ENCODE results near the gene ABHD11.
A peak's percentile ranks its signal among the peaks of the same experiment; 100 is the strongest.
"Not testable (repeated sequence)": the region's sequence is repeated elsewhere in the genome, so short reads cannot be mapped to it uniquely, and the experiment has no call there.

The ABHD11 gene

DNA sequence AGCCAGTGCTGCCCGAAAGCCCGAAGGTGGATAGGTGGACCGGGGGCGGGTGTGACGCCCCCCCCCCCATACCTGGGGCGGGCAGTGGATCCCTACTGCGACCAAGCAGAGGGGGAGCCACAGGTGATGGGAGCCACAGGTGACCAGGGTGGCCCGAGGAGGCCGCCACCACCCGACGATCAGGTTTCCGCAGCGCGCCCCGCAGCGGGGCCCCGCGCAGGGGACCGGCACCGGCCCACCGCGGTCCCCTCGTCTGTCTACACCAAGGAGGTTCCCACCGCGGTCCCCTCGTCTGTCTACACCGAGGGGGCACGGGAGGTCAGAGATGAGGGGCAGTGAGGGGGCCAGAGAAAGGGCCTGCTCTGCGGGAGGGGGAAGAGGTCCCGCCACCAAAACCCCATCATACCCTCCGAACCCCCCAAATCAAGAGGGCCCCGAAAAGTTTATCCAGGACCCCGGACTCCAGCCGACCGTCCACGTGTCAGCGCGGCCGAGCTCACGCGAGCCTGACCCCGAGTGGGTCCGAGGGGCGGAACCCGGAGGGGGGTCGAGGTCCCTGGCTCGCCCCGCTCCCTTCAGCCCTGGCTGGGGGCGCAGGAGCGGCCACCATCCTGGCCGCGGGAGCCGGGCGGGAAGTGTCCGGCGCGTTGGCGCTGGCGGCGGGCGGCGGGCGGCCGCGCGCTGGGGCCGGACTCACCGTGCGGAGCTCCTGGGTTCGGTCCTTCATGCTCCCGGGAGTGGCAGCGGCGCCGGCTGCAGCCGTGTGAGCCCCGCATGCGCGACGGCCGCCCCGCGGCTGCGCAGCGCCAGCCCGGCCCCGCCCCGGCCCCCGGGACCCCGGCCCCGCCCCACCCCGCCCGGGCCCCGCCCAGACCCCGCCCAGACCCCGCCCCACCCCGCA, 19.4 kb downstream of the ABHD11 start, which contains the start of gene STX1A:
TSS of gene STX1A (minus strand) at position 765 of the 901 bp plus-strand sequence. CDS start at position 727, 38 bp downstream.
- DNase-seq: peak; percentile 78
- no peak within 1 kb of the TSS for H3K27ac Mint-ChIP-seq

DNA sequence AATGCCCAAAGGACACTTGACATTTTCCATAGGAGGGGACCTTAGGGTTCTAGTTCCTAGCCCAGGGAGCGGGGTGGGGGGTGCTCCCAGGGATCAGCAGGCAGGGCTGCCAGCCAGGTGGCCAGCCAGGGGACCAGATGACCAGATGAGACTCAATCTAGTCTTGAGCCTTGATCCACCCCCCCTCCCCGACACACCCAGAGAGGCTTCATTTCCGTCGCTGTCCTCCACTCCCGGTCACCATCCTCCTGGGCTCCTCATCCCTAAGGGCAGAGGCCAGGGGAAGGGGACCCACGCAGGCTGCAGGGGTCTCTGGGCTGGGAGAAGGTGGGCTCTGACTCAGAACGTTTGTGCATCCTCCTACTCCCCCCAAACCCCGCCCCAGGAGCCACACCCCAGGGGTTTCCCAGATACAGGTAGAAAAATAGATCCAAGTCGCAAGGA, 20.1 kb downstream of the ABHD11 start:
- Mint-ChIP-seq H3K36me3 (peaks cover 3% of the 10 kb centered on the region), H3K27me3 (peaks cover 85% of the 10 kb centered on the region), H3K27ac (no peak overlapping the region), H3K4me1 (peaks cover 33% of the 10 kb centered on the region), H3K9me3 (no peaks in the 10 kb centered on the region), H3K4me3 (peak overlapping the region; percentile 86)
- peak; percentile 37 for DNase-seq
- CTCF ChIA-PET: interaction anchor here (1.0 to 2.4 kb wide), 2 partner anchors 18 to 112 kb away, joined by 4 to 13 read pairs; no protein-coding TSS in a partner anchor

More for the DNA sequence above, 19.4 kb downstream of the ABHD11 start, which contains the start of gene STX1A:
- Mint-ChIP-seq H3K4me1 (peaks cover 33% of the 10 kb centered on the region), H3K27me3 (peaks cover 78% of the 10 kb centered on the region), H3K4me3 (peak within 1 kb of the TSS; percentile 86), H3K9me3 (no peaks in the 10 kb centered on the region), H3K36me3 (peaks cover 3% of the 10 kb centered on the region)
- CTCF ChIA-PET: interaction anchor here (1.5 kb wide), 1 partner anchor 13 kb away, joined by 3 read pairs; no protein-coding TSS in a partner anchor

DNA sequence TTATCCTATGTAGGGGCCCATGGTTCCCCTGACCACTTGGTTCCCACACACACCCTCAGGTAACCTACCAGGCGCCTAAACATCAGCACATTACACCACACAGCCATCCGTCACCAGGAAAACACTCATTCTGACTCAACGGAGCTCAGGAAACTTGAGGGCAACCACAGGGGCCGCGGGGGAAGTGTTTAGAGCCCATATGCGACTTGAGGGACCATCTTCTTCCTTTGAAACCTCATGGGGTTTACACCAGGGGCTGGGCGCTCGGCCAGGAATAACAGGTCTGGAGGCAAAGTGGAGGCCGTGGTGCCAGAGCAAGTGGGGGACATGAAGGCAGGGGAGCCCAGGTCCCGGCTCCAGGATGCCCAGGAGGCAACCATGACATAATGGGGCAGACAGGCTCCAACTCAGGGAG, 20.6 kb downstream of the ABHD11 start:
- H3K9me3 Mint-ChIP-seq: no peaks in the 10 kb centered on the region
- CTCF ChIA-PET: interaction anchor here (0.7 to 2.4 kb wide), 5 partner anchors 11 to 111 kb away, joined by 3 to 13 read pairs (median 5); no protein-coding TSS in a partner anchor
- peaks cover 3% of the 10 kb centered on the region for H3K36me3 Mint-ChIP-seq
- peaks cover 87% of the 10 kb centered on the region for H3K27me3 Mint-ChIP-seq
- DNase-seq: peak; percentile 81
- H3K27ac Mint-ChIP-seq: peak overlapping the region; percentile 90
- H3K4me1 Mint-ChIP-seq: peaks cover 34% of the 10 kb centered on the region
- peak overlapping the region; percentile 86 for H3K4me3 Mint-ChIP-seq

DNA sequence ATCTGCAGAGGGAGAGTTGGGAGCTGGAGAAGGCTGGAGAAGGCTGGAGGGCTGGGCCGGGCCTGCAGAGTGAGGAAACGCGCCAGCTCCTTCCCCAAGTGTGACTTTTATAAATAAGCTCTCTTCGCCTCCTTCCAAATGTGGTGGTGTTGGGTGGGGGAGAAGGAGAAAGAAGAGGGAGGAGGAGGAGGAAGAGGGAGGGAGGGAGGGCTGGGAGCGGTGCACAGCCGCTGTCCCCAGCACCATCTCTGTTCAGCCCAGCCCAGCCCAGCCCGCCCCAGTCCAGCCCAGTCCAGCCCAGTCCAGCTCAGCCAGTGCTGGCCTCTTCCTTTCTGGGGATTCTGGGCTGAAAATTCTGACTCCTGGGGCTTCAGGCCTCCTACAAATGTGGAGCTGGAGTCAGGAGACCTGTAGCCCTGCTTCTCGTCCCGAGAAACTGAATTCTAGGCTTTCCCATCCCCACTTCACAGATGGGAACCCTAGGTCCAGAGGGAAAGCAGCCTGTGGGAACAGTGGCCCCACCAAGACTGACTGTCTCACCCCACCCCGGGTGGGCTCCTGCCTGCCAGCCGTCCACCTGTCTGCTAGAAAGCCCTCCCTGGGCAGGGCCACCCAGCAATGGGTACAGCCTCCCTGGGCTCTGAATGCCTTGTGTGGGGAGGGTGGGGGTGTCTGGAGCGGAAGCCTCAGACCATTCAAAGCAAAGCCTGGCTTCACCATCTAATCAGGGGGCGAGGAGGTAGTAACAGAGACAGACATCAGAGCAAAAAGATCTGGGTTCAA, 21.4 kb downstream of the ABHD11 start:
- CTCF ChIA-PET: interaction anchor here (0.7 to 2.4 kb wide), 6 partner anchors 8 to 111 kb away, joined by 3 to 13 read pairs (median 4); no protein-coding TSS in a partner anchor
- Mint-ChIP-seq H3K9me3 (no peaks in the 10 kb centered on the region), H3K4me3 (peak overlapping the region; percentile 86), H3K36me3 (peaks cover 3% of the 10 kb centered on the region), H3K27ac (no peak overlapping the region), H3K27me3 (peaks cover 84% of the 10 kb centered on the region), H3K4me1 (peaks cover 39% of the 10 kb centered on the region)
- no peak for DNase-seq

DNA sequence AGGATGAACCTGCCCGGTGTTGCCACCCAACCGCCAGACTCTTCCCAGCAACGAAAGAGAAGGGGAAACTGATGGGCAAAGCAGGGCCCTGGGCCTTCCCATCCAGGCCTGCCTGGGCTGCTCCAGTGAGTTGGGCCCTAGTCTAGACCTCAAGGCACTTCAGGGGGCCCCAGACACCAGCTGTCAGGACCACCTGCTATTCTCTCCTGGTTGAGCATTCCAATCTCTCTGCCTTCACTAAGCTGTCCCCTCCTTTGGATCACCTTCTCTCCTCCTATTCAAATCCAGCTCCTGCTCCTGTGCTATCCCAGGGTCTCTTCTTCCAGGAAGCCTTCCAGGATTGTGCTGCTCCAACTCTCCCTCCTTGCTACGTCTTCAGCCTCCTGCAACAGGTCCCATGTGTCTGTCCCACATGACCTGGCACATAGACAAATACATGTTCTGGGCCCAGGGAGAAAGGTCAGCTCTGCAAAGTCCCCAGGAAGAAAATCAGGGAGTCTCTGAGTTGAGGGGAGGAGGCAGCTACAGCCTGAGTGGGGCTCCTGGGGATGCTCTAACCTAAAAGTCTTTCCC, 22.2 kb downstream of the ABHD11 start:
- H3K36me3 Mint-ChIP-seq: peaks cover 3% of the 10 kb centered on the region
- H3K4me1 Mint-ChIP-seq: peaks cover 39% of the 10 kb centered on the region
- no peaks in the 10 kb centered on the region for H3K9me3 Mint-ChIP-seq
- peaks cover 82% of the 10 kb centered on the region for H3K27me3 Mint-ChIP-seq
- CTCF ChIA-PET: interaction anchor here (1.3 to 2.4 kb wide), 3 partner anchors 9 to 110 kb away, joined by 3 to 13 read pairs (median 4); no protein-coding TSS in a partner anchor
- no peak overlapping the region for H3K4me3 Mint-ChIP-seq
- H3K27ac Mint-ChIP-seq: no peak overlapping the region
- DNase-seq: no peak

DNA sequence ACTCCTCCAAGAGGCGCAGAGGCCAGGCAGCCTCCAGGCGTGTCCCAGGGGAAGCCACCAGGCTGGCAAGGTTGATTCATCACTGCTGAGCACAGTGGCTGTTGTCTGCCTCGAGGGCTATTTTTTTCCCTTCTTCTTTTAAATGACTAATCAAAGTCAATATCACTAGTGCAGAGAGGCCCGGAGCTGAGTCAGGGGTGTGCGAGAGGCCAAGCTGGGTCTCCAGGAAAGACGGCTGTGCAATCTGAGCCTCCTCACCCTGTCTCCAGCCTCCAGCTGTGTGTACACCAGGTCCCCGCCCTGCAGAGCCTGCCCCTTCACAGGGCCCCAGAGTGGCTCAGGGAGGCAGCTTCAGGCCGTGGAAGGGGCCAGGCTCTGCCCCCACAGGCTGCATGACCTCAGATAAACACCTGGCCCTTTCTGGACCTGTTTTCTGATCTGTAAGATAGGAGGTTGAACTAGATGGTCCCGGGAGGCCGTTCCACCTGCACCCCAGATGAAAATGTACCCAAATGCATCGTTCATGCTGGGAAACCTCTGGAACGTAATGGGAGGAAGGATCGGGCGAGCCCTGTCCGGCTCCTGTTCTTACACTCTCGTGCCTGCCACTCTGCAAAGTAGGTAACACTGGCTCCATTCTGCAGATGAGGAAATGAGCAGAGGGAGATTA, 22.8 kb downstream of the ABHD11 start:
- H3K4me3 Mint-ChIP-seq: no peak overlapping the region
- CTCF ChIA-PET: interaction anchor here (1.0 to 2.4 kb wide), 3 partner anchors 20 to 109 kb away, joined by 3 to 13 read pairs (median 6); no protein-coding TSS in a partner anchor
- H3K4me1 Mint-ChIP-seq: peaks cover 39% of the 10 kb centered on the region
- peaks cover 77% of the 10 kb centered on the region for H3K27me3 Mint-ChIP-seq
- no peak for DNase-seq
- peaks cover 3% of the 10 kb centered on the region for H3K36me3 Mint-ChIP-seq
- H3K9me3 Mint-ChIP-seq: no peaks in the 10 kb centered on the region
- H3K27ac Mint-ChIP-seq: no peak overlapping the region

DNA sequence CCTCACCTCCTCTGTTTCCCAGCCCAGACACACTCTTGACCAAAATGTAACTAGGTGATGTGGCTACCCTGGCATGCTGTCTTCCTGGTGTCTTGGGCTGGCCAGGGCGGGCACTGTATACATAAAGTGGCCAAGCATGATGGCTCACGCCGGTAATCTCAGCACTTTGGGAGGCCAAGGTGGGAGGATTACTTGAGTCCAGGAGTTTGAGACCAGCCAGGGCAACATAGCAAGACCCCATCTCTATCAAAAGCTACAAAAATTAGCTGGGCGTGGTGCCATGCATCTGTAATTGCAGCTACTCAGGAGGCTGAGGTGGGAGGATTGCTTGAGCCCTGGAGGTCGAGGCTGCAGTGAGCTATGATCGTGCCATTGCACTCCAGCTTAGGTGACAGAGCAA, 25.3 kb downstream of the ABHD11 start:
- Mint-ChIP-seq H3K4me1 (peaks cover 31% of the 10 kb centered on the region), H3K27me3 (peaks cover 57% of the 10 kb centered on the region)
- CTCF ChIA-PET: interaction anchor here (1.1 to 2.3 kb wide), 2 partner anchors 12 kb away, joined by 4 to 10 read pairs; no protein-coding TSS in a partner anchor
- H3K9me3 Mint-ChIP-seq, DNase-seq, H3K27ac Mint-ChIP-seq, H3K4me3 Mint-ChIP-seq, H3K36me3 Mint-ChIP-seq: not testable (repeated sequence)

DNA sequence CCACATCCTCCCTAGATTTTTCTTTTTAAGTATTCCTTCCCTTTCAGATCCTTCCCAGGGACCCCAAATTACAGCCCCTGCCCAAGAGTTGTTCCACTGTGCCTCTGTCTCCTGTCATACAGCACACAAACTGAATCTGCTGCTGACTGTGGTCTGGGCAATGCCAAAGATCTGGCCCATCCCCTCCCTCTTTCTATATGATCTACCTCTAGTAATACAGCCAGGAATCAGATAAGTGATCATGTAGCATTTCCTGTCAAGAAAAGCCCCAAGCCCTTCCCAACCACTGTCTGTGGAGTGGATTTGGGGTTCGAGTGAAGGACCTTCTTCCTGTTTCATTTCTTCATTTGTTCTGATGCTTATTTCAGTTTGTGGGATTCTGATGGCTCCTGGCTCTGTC, 25.8 kb downstream of the ABHD11 start:
- no peak for DNase-seq
- no peaks in the 10 kb centered on the region for H3K9me3 Mint-ChIP-seq
- H3K36me3 Mint-ChIP-seq: peaks cover 3% of the 10 kb centered on the region
- peaks cover 26% of the 10 kb centered on the region for H3K4me1 Mint-ChIP-seq
- peaks cover 52% of the 10 kb centered on the region for H3K27me3 Mint-ChIP-seq
- no peak overlapping the region for H3K4me3 Mint-ChIP-seq
- no peak overlapping the region for H3K27ac Mint-ChIP-seq
- CTCF ChIA-PET: interaction anchor here (2.3 kb wide), 1 partner anchor 11 kb away, joined by 10 read pairs; no protein-coding TSS in a partner anchor

DNA sequence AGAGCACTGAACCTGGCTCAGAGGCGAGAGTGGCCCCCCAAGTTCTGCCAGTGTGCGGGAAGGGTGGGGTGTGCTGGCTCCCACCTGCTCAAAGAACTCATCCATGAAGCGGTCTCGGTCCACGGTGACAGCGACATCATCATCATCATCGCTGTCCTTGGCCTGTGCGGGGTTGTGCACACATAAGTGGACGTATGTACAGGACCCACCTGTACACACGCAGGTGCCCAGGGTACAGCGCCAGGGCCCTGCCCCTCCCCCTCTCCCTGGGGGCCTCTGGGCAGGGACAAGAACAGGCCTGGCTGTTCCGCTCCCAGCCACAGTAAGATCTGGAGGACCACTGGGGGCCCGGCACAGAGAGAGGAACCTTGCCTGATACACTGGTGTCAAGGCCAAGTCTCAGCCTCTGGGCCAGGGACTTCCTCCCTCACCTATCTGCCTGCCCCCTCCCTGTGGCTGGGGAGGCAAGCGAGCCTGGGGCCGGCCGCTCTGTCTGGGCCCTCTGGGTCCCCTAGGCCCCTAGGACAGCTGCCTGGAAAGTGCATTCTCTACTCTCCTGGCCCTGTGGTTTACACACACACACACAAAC, 29.5 kb downstream of the ABHD11 start:
- no peaks in the 10 kb centered on the region for H3K36me3 Mint-ChIP-seq
- peaks cover 26% of the 10 kb centered on the region for H3K27me3 Mint-ChIP-seq
- CTCF ChIA-PET: interaction anchor here (0.7 kb wide), 1 partner anchor 16 kb away, joined by 3 read pairs; no protein-coding TSS in a partner anchor
- no peak for DNase-seq
- H3K9me3 Mint-ChIP-seq: no peaks in the 10 kb centered on the region
- H3K4me3 Mint-ChIP-seq: no peak overlapping the region
- H3K4me1 Mint-ChIP-seq: peaks cover 12% of the 10 kb centered on the region
- no peak overlapping the region for H3K27ac Mint-ChIP-seq

DNA sequence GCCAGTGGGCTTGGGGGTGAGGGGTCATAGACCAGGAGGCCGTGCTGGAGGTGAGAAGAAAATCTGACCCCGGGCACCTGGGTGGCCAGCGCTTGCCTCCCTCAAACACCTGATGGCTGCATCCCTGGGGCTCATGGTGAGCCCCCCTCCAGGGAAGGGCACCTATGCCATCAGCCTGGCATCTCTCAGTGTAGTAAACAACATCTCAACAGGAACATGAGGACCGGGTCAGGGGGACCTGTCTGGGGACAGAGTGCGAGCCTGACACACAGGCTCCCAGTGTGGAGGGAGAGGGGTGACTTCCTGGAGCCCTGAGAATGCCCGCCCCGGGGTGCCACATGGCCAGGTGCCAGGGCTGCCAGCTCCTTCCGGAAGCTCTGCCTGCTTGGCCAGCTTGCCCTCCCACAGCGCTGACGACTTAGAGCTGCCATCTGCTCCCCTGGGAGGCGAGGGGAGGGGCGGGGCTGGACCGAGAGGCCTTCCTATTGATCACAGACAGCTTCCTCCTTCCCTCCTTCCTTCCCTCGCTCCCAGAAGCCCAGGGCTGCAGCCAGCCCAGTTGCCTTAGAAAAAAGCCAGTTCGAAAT, 31.5 kb downstream of the ABHD11 start:
- no peak overlapping the region for H3K4me3 Mint-ChIP-seq
- peaks cover 9% of the 10 kb centered on the region for H3K4me1 Mint-ChIP-seq
- H3K9me3 Mint-ChIP-seq: no peaks in the 10 kb centered on the region
- peaks cover 11% of the 10 kb centered on the region for H3K27me3 Mint-ChIP-seq
- CTCF ChIA-PET: interaction anchor here (1.5 kb wide), 1 partner anchor 10 kb away, joined by 5 read pairs; no protein-coding TSS in a partner anchor
- DNase-seq: peak; percentile 35
- H3K27ac Mint-ChIP-seq: no peak overlapping the region
- peaks cover 4% of the 10 kb centered on the region for H3K36me3 Mint-ChIP-seq

DNA sequence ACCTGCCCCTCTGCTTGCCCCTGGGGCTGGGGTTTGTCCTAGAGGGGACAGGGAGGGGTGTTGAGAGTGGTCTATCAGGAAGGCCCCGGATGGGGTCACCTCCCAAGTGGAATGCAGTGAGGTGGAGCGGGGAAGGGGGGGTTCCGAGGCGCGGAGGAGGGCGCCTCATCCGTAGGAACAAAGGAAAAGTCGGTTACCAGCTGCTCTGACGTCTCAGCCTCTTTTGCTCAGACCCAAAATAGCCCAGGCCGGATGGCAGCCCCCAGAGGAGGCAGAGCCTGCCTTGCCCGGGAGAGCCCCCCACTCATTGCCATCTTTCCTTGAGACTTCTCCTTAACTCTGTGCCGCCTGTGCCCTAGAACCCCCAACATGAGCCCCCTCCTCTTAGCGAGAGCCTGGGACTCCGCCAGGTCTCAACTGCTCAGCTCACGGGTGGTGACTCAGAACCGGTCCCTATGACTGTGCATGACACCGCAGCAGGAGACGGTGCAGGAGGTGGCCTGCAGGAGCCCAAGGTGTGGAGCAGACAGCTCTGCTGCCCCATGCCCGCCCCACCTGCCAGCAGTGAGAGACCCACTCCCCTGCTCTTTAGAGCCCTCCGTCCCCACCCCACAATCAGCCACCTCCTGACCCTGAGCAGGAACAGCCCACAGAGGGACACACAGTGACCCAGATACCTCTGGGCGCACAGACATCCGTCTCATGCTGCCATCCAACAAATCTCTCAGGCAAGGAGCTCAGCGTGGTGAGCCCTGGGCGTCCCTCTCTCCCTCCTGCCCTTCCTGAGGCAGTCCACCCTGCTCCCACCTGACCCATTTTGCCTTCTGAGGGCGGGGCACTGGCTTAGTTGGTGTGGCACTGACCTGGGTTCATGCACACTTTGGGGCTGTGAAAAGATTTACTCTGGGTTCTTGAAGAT, 32.2 kb downstream of the ABHD11 start:
- Mint-ChIP-seq H3K9me3 (no peaks in the 10 kb centered on the region), H3K27me3 (peaks cover 4% of the 10 kb centered on the region), H3K4me1 (peaks cover 9% of the 10 kb centered on the region), H3K36me3 (peaks cover 9% of the 10 kb centered on the region), H3K27ac (no peak overlapping the region), H3K4me3 (no peak overlapping the region)
- CTCF ChIA-PET: interaction anchor here (0.6 to 2.0 kb wide), 5 partner anchors 10 to 106 kb away, joined by 3 to 6 read pairs (median 4); no protein-coding TSS in a partner anchor
- DNase-seq: no peak

Measured in activated naive CD4-positive, alpha-beta T cell treated with anti-CD3 and anti-CD28 coated beads, Interleukin-2, amount 10 ng/mL, durations not matched to agents 7 days and 5 days (primary cell).